Testis (tissue), 3 donors: Measurements from ENCODE around the gene CXXC5. TPM values are rescaled to one million over a fixed set of nuclear protein-coding genes. Genes with fewer than 3 reads are reported as not detected.

Experiments used
- DNase-seq: peaks from one replicate; pipeline ENCODE4 v3.0.0-alpha.2; 2019
- H3K27ac ChIP-seq, 2 donors: fragments of 200-600 bp; sonication (generic); one replicate each; pipeline ENCODE4 v1.5.1; 2019
- H3K27me3 ChIP-seq: fragments of 200-600 bp; sonication (generic); one replicate; pipeline ENCODE4 v1.5.1; 2019
- H3K36me3 ChIP-seq: fragments of 200-600 bp; sonication (generic); one replicate; pipeline ENCODE4 v1.5.1; 2017; ENCODE audit warnings: low read depth; ENCODE audit errors: missing control alignments
- H3K4me1 ChIP-seq: fragments of 200-600 bp; sonication (generic); one replicate; pipeline ENCODE4 v1.5.1; 2019
- H3K4me3 ChIP-seq, 2 donors: fragments of 200-600 bp; sonication (generic); one replicate each; pipeline ENCODE4 v1.5.1; 2017 to 2019
- H3K9me3 ChIP-seq: fragments of 200-600 bp; sonication (generic); one replicate; pipeline ENCODE4 v1.5.1; 2017
- CTCF ChIP-seq, 3 experiments: fragments of 450-650 bp in 2 of 3; fragments of 200-600 bp in 1 of 3; sonication (generic) in 1 of 3; IDR thresholded peaks; one replicate each; pipeline ENCODE4 v1.5.1; 2016 to 2019; ENCODE audit warnings: antibody characterized with exemption in 3 of 3, mild to moderate bottlenecking in 2 of 3, moderate library complexity in 1 of 3
- POLR2A ChIP-seq: fragments of 450-650 bp; IDR thresholded peaks from one replicate; pipeline ENCODE4 v1.6.1; 2017; ENCODE audit warnings: antibody characterized with exemption, mild to moderate bottlenecking, moderate library complexity
- whole genome bisulfite sequencing, 2 donors: methylation state at CpG; one replicate each; pipeline ENCODE4 v1.1.5; 2018; 5-methylcytosine and 5-hydroxymethylcytosine counted together
- intact Hi-C: fragments of 100-400 bp; cut with DNase I; formaldehyde crosslinking; loops from one replicate; pipeline ENCODE4 v1.15.1; 2023; ENCODE audit warnings: low total_unique reads
- polyA plus RNA-seq: library from polyadenylated mRNA; stranded (reverse); fragments of 350-450 nt; fragmentation: Illumina TruSeq; extraction: RNeasy Lipid Tissue Mini Kit (QIAGEN cat#74804); gene quantifications from one replicate; pipeline ENCODE4 v1.2.3, GENCODE V29; 2014; ENCODE audit warnings: low read depth, low replicate concordance; ENCODE audit not compliant: insufficient read depth
- total RNA-seq, 2 donors: library from RNA; depleted of rRNA; stranded (reverse); fragments of >200 nt; gene quantifications; one replicate each; pipeline ENCODE4 v1.2.3, GENCODE V29; 2016

The CXXC5 gene
- total and polyA plus RNA-seq, 3 donors from 2014 or later, result 71.1 to 94.7 (median 78.3) TPM

GRCh38 chr5:139646912-139647505 is 1.1 kb upstream of the CXXC5 start:
- intact Hi-C loops, result no loop called here
- Histone ChIP-seq H3K9me3 (no peaks in the 10 kb centered on the region), H3K36me3 (no peaks in the 10 kb centered on the region), H3K4me3 (no peak overlapping the region), H3K27ac (no peak overlapping the region), H3K27me3 (no peaks in the 10 kb centered on the region), H3K4me1 (peaks cover 36% of the 10 kb centered on the region)
- WGBS, 2 donors, result 4 to 6% methylated on average over 12 to 25 of the region's 25 CpGs
- DNase-seq, result no peak
- TF ChIP-seq POLR2A, result no peak
- TF ChIP-seq CTCF (IDR thresholded peaks at IDR 0.05), result no peak

GRCh38 chr5:139647506-139648204 is 494 bp upstream of the CXXC5 start:
- peak overlapping the region; percentile 71 to 72 for H3K4me3 ChIP-seq
- H3K27me3 ChIP-seq, result no peaks in the 10 kb centered on the region
- intact Hi-C loops, result no loop called here
- H3K9me3 ChIP-seq, result no peaks in the 10 kb centered on the region
- no peak for TF ChIP-seq POLR2A
- no peak for TF ChIP-seq CTCF (IDR thresholded peaks at IDR 0.05)
- DNase-seq, result no peak
- H3K27ac ChIP-seq, result peak overlapping the region in 1 of 2 donors; percentile 73
- H3K36me3 ChIP-seq, result no peaks in the 10 kb centered on the region
- peaks cover 43% of the 10 kb centered on the region for H3K4me1 ChIP-seq
- WGBS, 2 donors, result 7 to 13% methylated on average over 36 to 46 of the region's 46 CpGs

GRCh38 chr5:139649082-139649991 is 1.2 kb downstream of the CXXC5 start:
- H3K36me3 ChIP-seq, result no peaks in the 10 kb centered on the region
- H3K27me3 ChIP-seq, result no peaks in the 10 kb centered on the region
- intact Hi-C loops, result no loop called here
- peaks cover 53% of the 10 kb centered on the region for H3K4me1 ChIP-seq
- WGBS, 2 donors, result 0% methylated on average over 19 to 75 of the region's 77 CpGs
- H3K27ac ChIP-seq, result peak overlapping the region; percentile 52 to 73
- no peaks in the 10 kb centered on the region for H3K9me3 ChIP-seq
- peak overlapping the region; percentile 71 to 72 for H3K4me3 ChIP-seq
- no peak for TF ChIP-seq CTCF (IDR thresholded peaks at IDR 0.05)
- no peak for TF ChIP-seq POLR2A
- no peak for DNase-seq

- intact Hi-C loops, result no loop called here
- TF ChIP-seq CTCF (IDR thresholded peaks at IDR 0.05) (peak in 2 of 3 experiments; percentile 10 to 25), POLR2A (no peak)
- Histone ChIP-seq H3K27ac (peak overlapping the region; percentile 47 to 58), H3K4me3 (peak overlapping the region; percentile 71 to 72), H3K9me3 (no peaks in the 10 kb centered on the region), H3K4me1 (peaks cover 61% of the 10 kb centered on the region), H3K27me3 (no peaks in the 10 kb centered on the region), H3K36me3 (no peaks in the 10 kb centered on the region)
- no peak for DNase-seq
- 0 to 1% methylated on average over 17 to 38 of the region's 48 CpGs for WGBS, 2 donors
Measured at GRCh38 chr5:139650031-139650688, 2.0 kb downstream of the CXXC5 start.
